ENCODE data around the gene ARPP21. TPM values are rescaled to one million over a fixed set of nuclear protein-coding genes. Genes with fewer than 3 reads are reported as not detected.

Gene ARPP21
- total and polyA plus RNA-seq, 2 donors (not counting 3 experiments of a cell fraction or from before 2014, with no cell fraction given), result not detected

- dilution Hi-C loops (cut with MboI; ENCODE audit: extremely low pct_ligation_motif_present, low sequenced_read_pairs), result no loop called here
- no peak overlapping the region for H2AFZ ChIP-seq (ENCODE audit: low read depth, low read length)
- no peaks in the 10 kb centered on the region for H4K20me1 ChIP-seq (replicated peaks; ENCODE audit: control insufficient read depth, extremely low read depth, insufficient read depth, low read length)
- no peaks in the 10 kb centered on the region for H3K9me3 ChIP-seq (replicated peaks; ENCODE audit: control insufficient read depth, insufficient read depth, low read length)
- intact Hi-C loops (cut with micrococcal nuclease), result no loop called here
- H3K27me3 ChIP-seq (ENCODE audit: control insufficient read depth in 2 of 2, insufficient read depth in 2 of 2, low read length in 2 of 2), result no peaks in the 10 kb centered on the region
- DNase-seq (ENCODE audit: low read depth, low spot score) (no peak), FAIRE-seq (no peak)
- no peak for TF ChIP-seq MYC (IDR thresholded peaks at IDR 0.05; ENCODE audit: low read depth, low read length)
- no peak for TF ChIP-seq MAX (IDR thresholded peaks at IDR 0.05; ENCODE audit: insufficient read depth, insufficient read length)
- no peak for TF ChIP-seq FOS (IDR thresholded peaks at IDR 0.05; ENCODE audit: borderline replicate concordance, insufficient read depth, low read length)
- TF ChIP-seq POLR2A (IDR thresholded peaks at IDR 0.05; ENCODE audit: low read depth, low read length), result no peak
- TF ChIP-seq GATA2 (IDR thresholded peaks at IDR 0.05; ENCODE audit: insufficient read depth, insufficient read length, low read depth, low read length), result no peak
- TF ChIP-seq CTCF (IDR thresholded peaks at IDR 0.05; ENCODE audit: extremely low read depth in 1 of 2, insufficient read depth in 1 of 2, low read depth in 1 of 2, low read length in 2 of 2), result no peak
- TF ChIP-seq POLR2AphosphoS5 (IDR thresholded peaks at IDR 0.05; ENCODE audit: insufficient read depth, low read depth, low read length), result no peak
- no peak for TF ChIP-seq EZH2 (IDR thresholded peaks at IDR 0.05; ENCODE audit: borderline replicate concordance, low read depth, low read length, severe bottlenecking)
- TF ChIP-seq JUN (IDR thresholded peaks at IDR 0.05; ENCODE audit: borderline replicate concordance, insufficient read depth, insufficient read length, low read depth), result no peak
- no peaks in the 10 kb centered on the region for H3K9me1 ChIP-seq (replicated peaks; ENCODE audit: control insufficient read depth, extremely low read depth, insufficient read depth, low read length)
- no TSS peak for BruUV-seq (replicated peaks)
- CTCF ChIA-PET, result no interaction called here
- no peaks in the 10 kb centered on the region for H3K36me3 ChIP-seq (ENCODE audit: control insufficient read depth in 2 of 2, extremely low read depth in 1 of 2, insufficient read depth in 2 of 2, low read length in 2 of 2)
- H3K79me2 ChIP-seq (ENCODE audit: control insufficient read depth, insufficient read depth, low read length), result no peaks in the 10 kb centered on the region
- H3K4me3 ChIP-seq (replicated peaks in 1 of 3; ENCODE audit: insufficient read depth in 1 of 3, low read depth in 1 of 3, low read length in 3 of 3), result no peak overlapping the region
- H3K4me2 ChIP-seq (ENCODE audit: insufficient read depth, low read length), result no peak overlapping the region
- H3K4me1 ChIP-seq (ENCODE audit: control insufficient read depth, extremely low read depth, insufficient read depth, low read length), result no peaks in the 10 kb centered on the region
- no peak overlapping the region for H3K27ac ChIP-seq (ENCODE audit: insufficient read depth, low read depth, low read length)
- no peak overlapping the region for H3K9ac ChIP-seq (replicated peaks; ENCODE audit: extremely low read depth, insufficient read depth, low read length)
- POLR2A ChIA-PET, result no interaction called here
Observed at GRCh38 chr3:35707904-35708303, 68.6 kb downstream of the ARPP21 start.

All from endothelial cell of umbilical vein (primary cell).